Ishikawa (cell line): Measurements from ENCODE around the gene CCDC57.

Experiments used
- CEBPB ChIP-seq: IDR thresholded peaks from 2 replicates; pipeline ENCODE4 v1.6.1; 2012
- CREB1 ChIP-seq: IDR thresholded peaks from 2 replicates; pipeline ENCODE4 v1.6.1; 2012; ENCODE audit warnings: low read depth
- EGR1 ChIP-seq: IDR thresholded peaks from 2 replicates; pipeline ENCODE4 v1.6.1; 2012
- EP300 ChIP-seq: IDR thresholded peaks from 2 replicates; pipeline ENCODE4 v1.6.1; 2012; ENCODE audit warnings: borderline replicate concordance
- FOXM1 ChIP-seq: IDR thresholded peaks from 2 replicates; pipeline ENCODE4 v1.6.1; 2012; ENCODE audit warnings: low read depth, borderline replicate concordance
- NFIC ChIP-seq: IDR thresholded peaks from 2 replicates; pipeline ENCODE4 v1.6.1; 2012
- RAD21 ChIP-seq: IDR thresholded peaks from 2 replicates; pipeline ENCODE4 v1.6.1; 2012; ENCODE audit warnings: low read depth
- TAF1 ChIP-seq: IDR thresholded peaks from 2 replicates; pipeline ENCODE4 v1.6.1; 2012; ENCODE audit warnings: low read depth, mild to moderate bottlenecking
- TEAD4 ChIP-seq: IDR thresholded peaks from 2 replicates; pipeline ENCODE4 v1.6.1; 2012
- YY1 ChIP-seq: IDR thresholded peaks from 2 replicates; pipeline ENCODE4 v1.6.1; 2012; ENCODE audit warnings: low read depth
- TF ChIP-seq, protein P1 (sequence below): IDR thresholded peaks from 2 replicates; pipeline ENCODE4 v1.6.1; 2012
- TF ChIP-seq, protein P2 (sequence below): IDR thresholded peaks from 2 replicates; pipeline ENCODE4 v1.6.1; 2012; ENCODE audit warnings: low read depth, mild to moderate bottlenecking
- TF ChIP-seq, protein P3 (sequence below): IDR thresholded peaks from 2 replicates; pipeline ENCODE4 v1.6.1; 2012

DNA sequence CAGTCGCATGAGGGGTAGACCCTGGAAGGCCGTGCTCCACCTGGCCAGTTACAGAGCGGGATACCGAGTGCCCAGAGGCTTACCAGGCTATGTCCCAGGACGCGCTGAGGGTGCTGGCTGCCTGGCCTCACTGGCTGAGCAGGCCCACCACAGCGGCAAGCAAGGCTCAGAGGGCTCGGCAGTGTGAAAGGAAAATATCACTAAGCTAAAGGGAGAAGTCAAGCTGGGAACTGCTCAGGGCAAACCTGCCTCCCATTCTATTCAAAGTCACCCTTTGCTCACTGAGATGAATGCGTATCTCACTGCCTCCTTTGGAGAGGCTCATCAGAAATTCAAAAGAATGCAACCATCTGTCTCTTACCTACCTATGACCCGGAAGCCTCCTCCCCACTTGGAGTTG is 37.4 kb downstream of the CCDC57 start:
- TF ChIP-seq, protein P1, sequence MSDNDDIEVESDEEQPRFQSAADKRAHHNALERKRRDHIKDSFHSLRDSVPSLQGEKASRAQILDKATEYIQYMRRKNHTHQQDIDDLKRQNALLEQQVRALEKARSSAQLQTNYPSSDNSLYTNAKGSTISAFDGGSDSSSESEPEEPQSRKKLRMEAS: no peak
- TF ChIP-seq TEAD4 (no peak), RAD21 (no peak), CEBPB (no peak), CREB1 (no peak), EP300 (no peak), NFIC (no peak), TAF1 (no peak), EGR1 (no peak), FOXM1 (no peak), YY1 (no peak)
- TF ChIP-seq, protein P2, sequence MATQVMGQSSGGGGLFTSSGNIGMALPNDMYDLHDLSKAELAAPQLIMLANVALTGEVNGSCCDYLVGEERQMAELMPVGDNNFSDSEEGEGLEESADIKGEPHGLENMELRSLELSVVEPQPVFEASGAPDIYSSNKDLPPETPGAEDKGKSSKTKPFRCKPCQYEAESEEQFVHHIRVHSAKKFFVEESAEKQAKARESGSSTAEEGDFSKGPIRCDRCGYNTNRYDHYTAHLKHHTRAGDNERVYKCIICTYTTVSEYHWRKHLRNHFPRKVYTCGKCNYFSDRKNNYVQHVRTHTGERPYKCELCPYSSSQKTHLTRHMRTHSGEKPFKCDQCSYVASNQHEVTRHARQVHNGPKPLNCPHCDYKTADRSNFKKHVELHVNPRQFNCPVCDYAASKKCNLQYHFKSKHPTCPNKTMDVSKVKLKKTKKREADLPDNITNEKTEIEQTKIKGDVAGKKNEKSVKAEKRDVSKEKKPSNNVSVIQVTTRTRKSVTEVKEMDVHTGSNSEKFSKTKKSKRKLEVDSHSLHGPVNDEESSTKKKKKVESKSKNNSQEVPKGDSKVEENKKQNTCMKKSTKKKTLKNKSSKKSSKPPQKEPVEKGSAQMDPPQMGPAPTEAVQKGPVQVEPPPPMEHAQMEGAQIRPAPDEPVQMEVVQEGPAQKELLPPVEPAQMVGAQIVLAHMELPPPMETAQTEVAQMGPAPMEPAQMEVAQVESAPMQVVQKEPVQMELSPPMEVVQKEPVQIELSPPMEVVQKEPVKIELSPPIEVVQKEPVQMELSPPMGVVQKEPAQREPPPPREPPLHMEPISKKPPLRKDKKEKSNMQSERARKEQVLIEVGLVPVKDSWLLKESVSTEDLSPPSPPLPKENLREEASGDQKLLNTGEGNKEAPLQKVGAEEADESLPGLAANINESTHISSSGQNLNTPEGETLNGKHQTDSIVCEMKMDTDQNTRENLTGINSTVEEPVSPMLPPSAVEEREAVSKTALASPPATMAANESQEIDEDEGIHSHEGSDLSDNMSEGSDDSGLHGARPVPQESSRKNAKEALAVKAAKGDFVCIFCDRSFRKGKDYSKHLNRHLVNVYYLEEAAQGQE: no peak
- TF ChIP-seq, protein P3, sequence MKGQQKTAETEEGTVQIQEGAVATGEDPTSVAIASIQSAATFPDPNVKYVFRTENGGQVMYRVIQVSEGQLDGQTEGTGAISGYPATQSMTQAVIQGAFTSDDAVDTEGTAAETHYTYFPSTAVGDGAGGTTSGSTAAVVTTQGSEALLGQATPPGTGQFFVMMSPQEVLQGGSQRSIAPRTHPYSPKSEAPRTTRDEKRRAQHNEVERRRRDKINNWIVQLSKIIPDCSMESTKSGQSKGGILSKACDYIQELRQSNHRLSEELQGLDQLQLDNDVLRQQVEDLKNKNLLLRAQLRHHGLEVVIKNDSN: no peak
